H1 (cell line): ENCODE results near the gene RBM34. TPM values are rescaled to one million over a fixed set of nuclear protein-coding genes. Genes with fewer than 3 reads are reported as not detected.

Experiments
- CTCF ChIA-PET: fragments of 300-600 bp; sonication (Branson Sonifier 250); formaldehyde crosslinking; loops from one replicate; lab custom pipeline; 2021; ENCODE audit not compliant: partially characterized antibody; lab: Charles Lee
- POLR2A ChIA-PET: fragments of 300-600 bp; sonication (Branson Sonifier 250); formaldehyde crosslinking; loops from one replicate; lab custom pipeline; 2021; ENCODE audit warnings: inconsistent platforms; ENCODE audit not compliant: partially characterized antibody; lab: Charles Lee
- DNase-seq, 2 experiments: peaks; one replicate each; pipeline versions ENCODE4 v3.0.0 to v3.0.0-alpha.2; 2010 to 2022; ENCODE audit warnings: low spot score in 2 of 2, low read depth in 1 of 2, mixed read lengths in 1 of 2
- FAIRE-seq: peaks from 2 replicates; lab custom pipeline; 2011; peaks lifted over from hg19 to GRCh38; lab: Jason Lieb, UNC
- H2AFZ ChIP-seq: 2 replicates; pipeline ENCODE4 v1.8.1; 2012; ENCODE audit warnings: low read length, inconsistent platforms
- H2AK5ac ChIP-seq: 2 replicates; pipeline ENCODE4 v1.6.1; 2013; ENCODE audit warnings: low read depth, low read length
- H2BK120ac ChIP-seq: replicated peaks from 2 replicates; pipeline ENCODE3; 2013; ENCODE audit warnings: low read depth, low read length, inconsistent platforms
- H2BK12ac ChIP-seq: 2 replicates; pipeline ENCODE4 v1.6.1; 2013; ENCODE audit warnings: low read depth, low read length
- H2BK15ac ChIP-seq: 2 replicates; pipeline ENCODE4 v1.6.1; 2013; ENCODE audit warnings: low read length
- H2BK20ac ChIP-seq: 2 replicates; pipeline ENCODE4 v1.6.1; 2013; ENCODE audit warnings: low read length
- H2BK5ac ChIP-seq: 2 replicates; pipeline ENCODE4 v1.6.1; 2013; ENCODE audit warnings: low read depth, low read length
- H3K14ac ChIP-seq: 2 replicates; pipeline ENCODE4 v1.6.1; 2013; ENCODE audit warnings: inconsistent platforms; ENCODE audit not compliant: insufficient read length
- H3K18ac ChIP-seq: 2 replicates; pipeline ENCODE4 v1.6.1; 2013; ENCODE audit warnings: low read length; ENCODE audit errors: extremely low read depth
- H3K23ac ChIP-seq: 2 replicates; pipeline ENCODE4 v1.6.1; 2013; ENCODE audit warnings: inconsistent platforms; ENCODE audit not compliant: insufficient read length
- H3K23me2 ChIP-seq: 2 replicates; pipeline ENCODE4 v1.6.1; 2013; ENCODE audit warnings: low read depth, low read length
- H3K27ac ChIP-seq: 2 replicates; pipeline ENCODE4 v1.6.1; 2011; ENCODE audit warnings: low read depth, low read length, inconsistent platforms
- H3K27me3 ChIP-seq, 4 experiments: replicated peaks in 1 of 4; 1 replicate in 1 of 4; 2 replicates in 3 of 4; pipeline versions ENCODE4 v1.6.1 to v1.8.1; 2011 to 2013; ENCODE audit warnings: low read length in 3 of 4, mild to moderate bottlenecking in 3 of 4, inconsistent platforms in 2 of 4, mixed read lengths in 2 of 4, moderate library complexity in 1 of 4; ENCODE audit not compliant: control insufficient read depth in 3 of 4, insufficient read depth in 3 of 4; ENCODE audit errors: extremely low read depth in 1 of 4
- H3K36me3 ChIP-seq, 4 experiments: 2 replicates each; pipeline versions ENCODE4 v1.6.1 to v1.8.1; 2011 to 2013; ENCODE audit warnings: mild to moderate bottlenecking in 4 of 4, low read length in 3 of 4, moderate library complexity in 2 of 4, control low read depth in 1 of 4, inconsistent platforms in 1 of 4; ENCODE audit not compliant: insufficient read depth in 4 of 4, control insufficient read depth in 2 of 4
- H3K4ac ChIP-seq: replicated peaks from 2 replicates; pipeline ENCODE3; 2013; ENCODE audit warnings: low read length, low read depth, mixed read lengths, inconsistent platforms; ENCODE audit not compliant: insufficient read length
- H3K4me1 ChIP-seq, 4 experiments: replicated peaks in 1 of 4; 1 replicate in 1 of 4; 2 replicates in 3 of 4; pipeline versions ENCODE4 v1.6.1 to v1.8.1; 2011 to 2013; ENCODE audit warnings: low read length in 3 of 4, inconsistent platforms in 2 of 4, mixed read lengths in 1 of 4; ENCODE audit not compliant: insufficient read depth in 4 of 4, control insufficient read depth in 3 of 4
- H3K4me2 ChIP-seq, 2 experiments: 2 replicates each; pipeline versions ENCODE4 v1.6.1 to v1.8.1; 2011 to 2013; ENCODE audit warnings: low read depth in 2 of 2, low read length in 2 of 2, control low read depth in 1 of 2, inconsistent platforms in 1 of 2, mild to moderate bottlenecking in 1 of 2; ENCODE audit not compliant: insufficient read depth in 1 of 2
- H3K4me3 ChIP-seq, 4 experiments: fragments of 200-600, 300-600 bp in 1 of 4; sonication (generic), shearing (Covaris generic), sonication (Bioruptor Twin) in 1 of 4; 2 replicates each; pipeline versions ENCODE4 v1.5.1 to v1.8.1; 2011 to 2016; ENCODE audit warnings: low read length in 4 of 4, low read depth in 3 of 4, control low read depth in 2 of 4, inconsistent platforms in 2 of 4, mild to moderate bottlenecking in 2 of 4, mixed read lengths in 1 of 4, moderate library complexity in 1 of 4; ENCODE audit not compliant: insufficient read depth in 2 of 4; ENCODE audit errors: extremely low read depth in 1 of 4
- H3K56ac ChIP-seq: replicated peaks from 2 replicates; pipeline ENCODE3; 2013; ENCODE audit warnings: low read depth, mild to moderate bottlenecking, mixed read lengths, low read length, inconsistent platforms; ENCODE audit not compliant: insufficient read length
- H3K79me1 ChIP-seq: 2 replicates; pipeline ENCODE4 v1.6.1; 2013; ENCODE audit warnings: low read depth, low read length, control low read depth
- H3K79me2 ChIP-seq, 2 experiments: 2 replicates each; pipeline versions ENCODE4 v1.6.1 to v1.8.1; 2012 to 2013; ENCODE audit warnings: low read length in 2 of 2, mild to moderate bottlenecking in 2 of 2, inconsistent platforms in 1 of 2; ENCODE audit not compliant: insufficient read depth in 2 of 2, control insufficient read depth in 1 of 2
- H3K9ac ChIP-seq, 4 experiments: replicated peaks in 1 of 4; 1 replicate in 1 of 4; 2 replicates in 3 of 4; pipeline versions ENCODE4 v1.6.1 to v1.8.1; 2011 to 2013; ENCODE audit warnings: low read depth in 3 of 4, low read length in 3 of 4, control low read depth in 2 of 4, mild to moderate bottlenecking in 2 of 4, moderate library complexity in 2 of 4, inconsistent platforms in 1 of 4; ENCODE audit errors: extremely low read depth in 1 of 4
- H3K9me3 ChIP-seq, 2 experiments: 2 replicates each; pipeline versions ENCODE4 v1.6.1 to v1.8.1; 2012 to 2013; ENCODE audit warnings: mild to moderate bottlenecking in 2 of 2, moderate library complexity in 2 of 2, control low read depth in 1 of 2, inconsistent platforms in 1 of 2, low read depth in 1 of 2, low read length in 1 of 2, mixed read lengths in 1 of 2; ENCODE audit not compliant: insufficient read depth in 2 of 2
- H4K20me1 ChIP-seq, 2 experiments: replicated peaks in 1 of 2; 2 replicates each; pipeline versions ENCODE3 to v1.8.1; 2011 to 2013; ENCODE audit warnings: inconsistent platforms in 2 of 2, low read length in 2 of 2, mild to moderate bottlenecking in 1 of 2; ENCODE audit not compliant: insufficient read depth in 2 of 2, control insufficient read depth in 1 of 2
- H4K5ac ChIP-seq: 2 replicates; pipeline ENCODE4 v1.6.1; 2013; ENCODE audit warnings: low read length, low read depth, mixed read lengths, inconsistent platforms; ENCODE audit not compliant: insufficient read length
- H4K8ac ChIP-seq: 2 replicates; pipeline ENCODE4 v1.8.0; 2013; ENCODE audit warnings: mild to moderate bottlenecking, moderate library complexity, low read length, inconsistent platforms; ENCODE audit not compliant: insufficient read depth; ENCODE audit errors: extremely low read depth
- H4K91ac ChIP-seq: replicated peaks from 2 replicates; pipeline ENCODE3; 2013; ENCODE audit warnings: low read length, mixed read lengths, inconsistent platforms; ENCODE audit not compliant: insufficient read length
- KDM5A ChIP-seq: fragments of 200-600 bp; IDR thresholded peaks from 2 replicates; pipeline ENCODE4 v1.7.1; 2012; ENCODE audit warnings: mild to moderate bottlenecking, low read length, inconsistent platforms, mixed read lengths
- POU5F1 ChIP-seq: IDR thresholded peaks from 2 replicates; pipeline ENCODE4 v1.6.1; 2011; ENCODE audit warnings: low read depth, mild to moderate bottlenecking, low read length, moderate library complexity
- RXRA ChIP-seq: IDR thresholded peaks from 2 replicates; pipeline ENCODE4 v1.6.1; 2011; ENCODE audit warnings: low read depth, mild to moderate bottlenecking, low read length, moderate library complexity; ENCODE audit not compliant: insufficient read depth
- WGBS, 2 experiments: shearing (Covaris generic) in 1 of 2; methylation state at CpG; one replicate each; pipeline versions ENCODE4 v1.1.6 to v1.1.7; 2013 to 2015; ENCODE audit warnings: low lambda C conversion rate in 2 of 2, mixed read lengths in 2 of 2, inconsistent platforms in 1 of 2, low coverage in 1 of 2, missing lambda C conversion rate in 1 of 2; ENCODE audit not compliant: insufficient replicate concordance in 2 of 2, insufficient coverage in 1 of 2, insufficient read length in 1 of 2; ENCODE audit errors: extremely low coverage in 1 of 2, missing lambda C conversion rate in 1 of 2; 5-methylcytosine and 5-hydroxymethylcytosine counted together
- polyA plus RNA-seq, 7 experiments: library from polyadenylated mRNA; depleted of rRNA in 3 of 7; stranded (reverse) in 5 of 7; unstranded in 2 of 7; fragments of >200 nt in 5 of 7; fragments of 200-250 nt in 2 of 7; gene quantifications; 1 replicate in 5 of 7; 2 replicates in 1 of 7; 4 replicates in 1 of 7; pipeline versions ENCODE4 v1.2.1 to v1.2.3, GENCODE V29; 2011 to 2013; ENCODE audit warnings: missing spikeins in 2 of 7, mixed read lengths in 2 of 7
- total RNA-seq: library from RNA; stranded (reverse); fragmentation: NEBNext Ultra II Directional; extraction: Animal tissue kit (Norgen Biotek cat#: 25700); gene quantifications from 2 replicates; pipeline ENCODE4 v1.2.1, GENCODE V29; 2021
- TF ChIP-seq, protein P1 (sequence below): IDR thresholded peaks from 2 replicates; pipeline ENCODE4 v1.6.1; 2012; ENCODE audit warnings: inconsistent platforms
- TF ChIP-seq, protein P2 (sequence below): IDR thresholded peaks from 2 replicates; pipeline ENCODE4 v1.6.1; 2012; ENCODE audit warnings: inconsistent platforms

RBM34 gene
- total and polyA plus RNA-seq, 2 of the 8 experiments (the other 6 are each of a cell fraction or from before 2014, with no cell fraction given) = 18.8 to 108 TPM

DNA sequence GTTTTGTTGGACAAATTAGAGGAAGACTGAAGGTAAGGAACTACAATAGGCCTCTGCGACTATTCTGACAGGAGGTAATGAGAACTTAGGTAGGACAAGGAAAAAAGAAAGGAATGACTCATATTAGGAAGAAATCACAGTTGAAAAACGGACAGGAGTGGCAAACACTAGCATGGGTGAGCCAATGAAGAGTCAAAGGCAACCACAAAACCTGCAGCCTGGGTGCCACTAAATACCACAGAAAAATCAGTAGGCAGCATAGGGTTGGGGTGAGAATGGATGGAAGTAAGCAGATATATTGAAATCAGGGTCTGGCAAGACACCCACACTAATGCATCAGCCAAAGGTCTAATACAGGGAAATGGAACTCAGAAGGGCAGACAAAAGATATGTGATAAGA, 10.0 kb downstream of the RBM34 start:
- Histone ChIP-seq H2BK120ac (no peak overlapping the region), H4K91ac (no peak overlapping the region), H2BK12ac (no peak overlapping the region), H3K9ac (no peak overlapping the region), H3K4ac (no peak overlapping the region), H2AK5ac (no peak overlapping the region), H2BK15ac (no peak overlapping the region), H3K4me1 (no peaks in the 10 kb centered on the region), H4K20me1 (peaks cover 0 to 5% of the 10 kb centered on the region in 2 experiments), H3K18ac (no peak overlapping the region), H4K5ac (no peak overlapping the region), H3K4me2 (no peak overlapping the region), H3K79me2 (peaks cover 0 to 3% of the 10 kb centered on the region in 2 experiments; a peak in 1 of 4 replicates), H4K8ac (no peak overlapping the region), H2AFZ (no peak overlapping the region), H3K36me3 (peaks cover 11 to 78% (median 55%) of the 10 kb centered on the region in 4 experiments), H3K9me3 (no peaks in the 10 kb centered on the region), H3K27ac (no peak overlapping the region), H3K23ac (no peak overlapping the region), H2BK20ac (no peak overlapping the region), H3K79me1 (no peaks in the 10 kb centered on the region), H3K4me3 (no peak overlapping the region), H3K14ac (no peak overlapping the region), H3K23me2 (no peaks in the 10 kb centered on the region), H3K56ac (no peak overlapping the region), H2BK5ac (no peak overlapping the region), H3K27me3 (no peaks in the 10 kb centered on the region)
- FAIRE-seq (no peak), DNase-seq (no peak)
- CTCF ChIA-PET = no interaction called here
- WGBS, 2 experiments = 77% methylated on average over 2 of the region's 2 CpGs; no CpG with 5 or more reads in 1 of the 2 experiments
- POLR2A ChIA-PET = interaction anchor here (1.1 to 1.5 kb wide), 3 partner anchors 11 to 44 kb away, joined by 3 read pairs; no protein-coding TSS in a partner anchor
- TF ChIP-seq, protein P1, sequence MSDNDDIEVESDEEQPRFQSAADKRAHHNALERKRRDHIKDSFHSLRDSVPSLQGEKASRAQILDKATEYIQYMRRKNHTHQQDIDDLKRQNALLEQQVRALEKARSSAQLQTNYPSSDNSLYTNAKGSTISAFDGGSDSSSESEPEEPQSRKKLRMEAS = no peak
- TF ChIP-seq KDM5A (no peak), RXRA (no peak), POU5F1 (no peak)
- TF ChIP-seq, protein P2, sequence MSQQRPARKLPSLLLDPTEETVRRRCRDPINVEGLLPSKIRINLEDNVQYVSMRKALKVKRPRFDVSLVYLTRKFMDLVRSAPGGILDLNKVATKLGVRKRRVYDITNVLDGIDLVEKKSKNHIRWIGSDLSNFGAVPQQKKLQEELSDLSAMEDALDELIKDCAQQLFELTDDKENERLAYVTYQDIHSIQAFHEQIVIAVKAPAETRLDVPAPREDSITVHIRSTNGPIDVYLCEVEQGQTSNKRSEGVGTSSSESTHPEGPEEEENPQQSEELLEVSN = no peak
